Measurements from ENCODE around the gene PNPLA7. TPM values are rescaled to one million over a fixed set of nuclear protein-coding genes. Genes with fewer than 3 reads are reported as not detected.

PNPLA7 gene
- total RNA-seq, 1 experiment from 2014 or later = 1.8 TPM

GRCh38 chr9:137439158-137439714, 111.0 kb downstream of the PNPLA7 start:
- Histone ChIP-seq H3K27ac (ENCODE audit: low read depth, low read length) (no peak overlapping the region), H3K4me2 (ENCODE audit: low read length) (no peak overlapping the region), H3K9me2 (ENCODE audit: insufficient read depth) (no peaks in the 10 kb centered on the region), H4K20me1 (ENCODE audit: insufficient read depth) (no peaks in the 10 kb centered on the region), H2AFZ (ENCODE audit: low read depth, low read length, poor library complexity, severe bottlenecking) (no peak overlapping the region), H3K4me3 (replicated peaks in 1 of 2; ENCODE audit: low read depth in 1 of 2, low read length in 2 of 2) (no peak overlapping the region), H3K36me3 (ENCODE audit: control insufficient read depth in 1 of 2, insufficient read depth in 2 of 2, low read length in 2 of 2) (no peaks in the 10 kb centered on the region), H3K4me1 (ENCODE audit: control insufficient read depth in 1 of 2, insufficient read depth in 2 of 2, low read length in 2 of 2) (peaks cover 26 to 40% of the 10 kb centered on the region in 2 experiments), H3K9me3 (ENCODE audit: control insufficient read depth in 1 of 2, insufficient read depth in 1 of 2, low read depth in 1 of 2, low read length in 2 of 2) (no peaks in the 10 kb centered on the region), H3K79me2 (ENCODE audit: insufficient read depth, low read length) (no peaks in the 10 kb centered on the region), H3K27me3 (ENCODE audit: insufficient read depth, low read length) (no peaks in the 10 kb centered on the region), H3K9ac (ENCODE audit: low read length) (no peak overlapping the region)
- ChIA-PET CTCF (interaction anchor here (0.6 kb wide), 1 partner anchor 203 kb away, joined by 3 read pairs; no protein-coding TSS in a partner anchor), RAD21 (ENCODE audit: low non-redundant PET in 1 of 2, low total read pairs in 2 of 2, uncharacterized antibody in 2 of 2, unreplicated experiment in 2 of 2) (no interaction called here), POLR2A (no interaction called here)
- BruUV-seq (replicated peaks) = no TSS peak
- ATAC-seq (no peak), DNase-seq (ENCODE audit: low read depth, low spot score) (no peak)
- TF ChIP-seq EZH2phosphoT487 (IDR thresholded peaks at IDR 0.05; ENCODE audit: borderline replicate concordance) (no peak), POLR2AphosphoS5 (IDR thresholded peaks at IDR 0.05; ENCODE audit: low read depth, low read length) (no peak), SP1 (IDR thresholded peaks at IDR 0.05; ENCODE audit: low read depth) (no peak), YY1 (IDR thresholded peaks at IDR 0.05; ENCODE audit: extremely low read depth, insufficient replicate concordance, low read depth, low read length) (no peak), SRF (IDR thresholded peaks at IDR 0.05; ENCODE audit: low read depth) (no peak), POLR2A (IDR thresholded peaks at IDR 0.05; ENCODE audit: borderline replicate concordance, extremely low read depth, insufficient read depth, insufficient read length) (no peak), TCF7L2 (IDR thresholded peaks at IDR 0.05; ENCODE audit: borderline replicate concordance, extremely low read depth, insufficient read depth, insufficient read length) (no peak), ZNF274 (IDR thresholded peaks at IDR 0.05; ENCODE audit: low read depth, low read length) (no peak), EZH2 (IDR thresholded peaks at IDR 0.05) (no peak), CEBPB (IDR thresholded peaks at IDR 0.05; ENCODE audit: low read depth) (no peak), SIN3A (IDR thresholded peaks at IDR 0.05; ENCODE audit: low read depth) (no peak)
- TF ChIP-seq, protein P1, sequence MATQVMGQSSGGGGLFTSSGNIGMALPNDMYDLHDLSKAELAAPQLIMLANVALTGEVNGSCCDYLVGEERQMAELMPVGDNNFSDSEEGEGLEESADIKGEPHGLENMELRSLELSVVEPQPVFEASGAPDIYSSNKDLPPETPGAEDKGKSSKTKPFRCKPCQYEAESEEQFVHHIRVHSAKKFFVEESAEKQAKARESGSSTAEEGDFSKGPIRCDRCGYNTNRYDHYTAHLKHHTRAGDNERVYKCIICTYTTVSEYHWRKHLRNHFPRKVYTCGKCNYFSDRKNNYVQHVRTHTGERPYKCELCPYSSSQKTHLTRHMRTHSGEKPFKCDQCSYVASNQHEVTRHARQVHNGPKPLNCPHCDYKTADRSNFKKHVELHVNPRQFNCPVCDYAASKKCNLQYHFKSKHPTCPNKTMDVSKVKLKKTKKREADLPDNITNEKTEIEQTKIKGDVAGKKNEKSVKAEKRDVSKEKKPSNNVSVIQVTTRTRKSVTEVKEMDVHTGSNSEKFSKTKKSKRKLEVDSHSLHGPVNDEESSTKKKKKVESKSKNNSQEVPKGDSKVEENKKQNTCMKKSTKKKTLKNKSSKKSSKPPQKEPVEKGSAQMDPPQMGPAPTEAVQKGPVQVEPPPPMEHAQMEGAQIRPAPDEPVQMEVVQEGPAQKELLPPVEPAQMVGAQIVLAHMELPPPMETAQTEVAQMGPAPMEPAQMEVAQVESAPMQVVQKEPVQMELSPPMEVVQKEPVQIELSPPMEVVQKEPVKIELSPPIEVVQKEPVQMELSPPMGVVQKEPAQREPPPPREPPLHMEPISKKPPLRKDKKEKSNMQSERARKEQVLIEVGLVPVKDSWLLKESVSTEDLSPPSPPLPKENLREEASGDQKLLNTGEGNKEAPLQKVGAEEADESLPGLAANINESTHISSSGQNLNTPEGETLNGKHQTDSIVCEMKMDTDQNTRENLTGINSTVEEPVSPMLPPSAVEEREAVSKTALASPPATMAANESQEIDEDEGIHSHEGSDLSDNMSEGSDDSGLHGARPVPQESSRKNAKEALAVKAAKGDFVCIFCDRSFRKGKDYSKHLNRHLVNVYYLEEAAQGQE (IDR thresholded peaks at IDR 0.05; ENCODE audit: low read depth) = no peak
- intact Hi-C loops (cut with micrococcal nuclease) = no loop called here
